ENCODE results near the gene LCN6. TPM values are rescaled to one million over a fixed set of nuclear protein-coding genes. Genes with fewer than 3 reads are reported as not detected.
"Not testable (repeated sequence)": the region's sequence is repeated elsewhere in the genome, so short reads cannot be mapped to it uniquely, and the experiment has no call there.

The LCN6 gene
- total and polyA plus RNA-seq, 2 of the 13 experiments (the other 11 are each of a cell fraction or from before 2014, with no cell fraction given) = not detected

DNA sequence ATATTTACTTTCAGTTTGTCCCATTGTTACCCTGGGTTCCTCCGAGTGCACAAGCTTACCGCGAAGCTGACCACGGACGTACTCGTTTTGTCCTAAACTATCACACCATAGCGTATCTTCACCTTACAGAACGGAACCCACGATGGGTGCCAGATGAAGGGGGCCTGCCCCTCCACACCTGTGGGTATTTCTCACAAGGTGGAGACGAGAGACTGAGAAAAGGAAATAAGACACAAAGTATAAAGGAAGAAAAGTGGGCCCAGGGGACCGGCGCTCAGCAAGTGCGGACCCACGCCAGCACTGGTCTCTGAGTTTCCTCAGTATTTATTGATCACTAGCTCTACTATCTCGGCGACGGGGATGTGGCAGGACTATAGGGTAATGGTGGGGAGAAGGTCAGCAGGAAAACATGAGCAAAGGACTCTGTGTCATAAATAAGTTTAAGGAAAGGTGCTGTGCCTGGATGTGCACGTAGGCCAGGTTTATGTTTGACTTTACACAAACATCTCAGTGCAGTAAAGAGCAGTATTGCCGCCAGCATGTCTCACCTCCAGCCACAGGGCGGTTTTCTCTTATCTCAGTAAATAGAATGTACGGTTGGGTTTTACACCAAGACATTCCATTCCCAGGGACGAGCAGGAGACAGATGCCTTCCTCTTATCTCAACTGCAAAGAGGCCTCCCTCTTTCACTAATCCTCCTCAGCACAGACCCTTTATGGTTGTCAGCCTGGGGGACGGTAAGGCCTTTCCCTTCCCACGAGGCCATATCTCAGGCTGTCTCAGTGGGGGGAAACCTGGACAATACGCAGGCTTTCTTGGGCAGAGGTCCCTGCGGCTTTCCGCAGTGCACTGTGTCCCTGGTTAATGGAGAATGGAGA is 40.6 kb upstream of the LCN6 start:
- Histone ChIP-seq H3K79me2 (ENCODE audit: insufficient read depth, low read length) (peaks cover 24% of the 10 kb centered on the region), H3K9ac (ENCODE audit: insufficient read depth, low read depth, low read length) (peak overlapping the region; percentile 67), H3K4me2 (ENCODE audit: low read depth, low read length) (peak overlapping the region; percentile 91), H3K27ac (ENCODE audit: extremely low read length, insufficient read depth, low read length) (peak overlapping the region; percentile 91), H3K36me3 (replicated peaks in 1 of 2; ENCODE audit: control insufficient read depth in 1 of 2, insufficient read depth in 2 of 2, low read length in 2 of 2) (0 out of 5 replicates have a peak, but pooled peaks cover 0 to 12% of the 10 kb centered on the region in 2 experiments), H3K4me1 (ENCODE audit: insufficient read depth, low read length) (peaks cover 82% of the 10 kb centered on the region), H3K4me3 (replicated peaks in 1 of 3; ENCODE audit: insufficient read depth in 1 of 3, low read depth in 2 of 3, low read length in 3 of 3) (peak overlapping the region; percentile 57 to 67 (median 65))
- in situ Hi-C loops (cut with HindIII; ENCODE audit: extremely low pct_ligation_motif_present, low pct_unique_long_range_greater_than_20kb); H4K20me1 ChIP-seq (ENCODE audit: insufficient read depth, low read length); ATAC-seq; H3K9me3 ChIP-seq (ENCODE audit: low read length); H2AFZ ChIP-seq (ENCODE audit: low read length); CTCF ChIA-PET (ENCODE audit: low intra/inter-chr PET ratio, low total read pairs); H3K27me3 ChIP-seq (ENCODE audit: control insufficient read depth in 1 of 2, insufficient read depth in 2 of 2, low read length in 2 of 2): not testable (repeated sequence)
- DNase-seq (ENCODE audit: low spot score) (peak; percentile 80), FAIRE-seq (peak; percentile 23)
- POLR2A ChIA-PET = interaction anchor here (0.6 to 1.9 kb wide), 7 partner anchors 11 to 247 kb away, joined by 3 to 9 read pairs (median 4); partner anchors contain the start of gene FBXW5
- intact Hi-C loops (cut with micrococcal nuclease; ENCODE audit: unreplicated experiment) = loop anchor here (5.0 to 10.0 kb wide), 3 partner anchors 58 to 138 kb away; partner anchors contain the start of genes PHPT1 and TRAF2
- WGBS (ENCODE audit: low lambda C conversion rate) = 2% methylated on average over 24 of the region's 27 CpGs
- BruUV-seq (replicated peaks) = TSS peak; percentile 45
- TF ChIP-seq, protein P1, sequence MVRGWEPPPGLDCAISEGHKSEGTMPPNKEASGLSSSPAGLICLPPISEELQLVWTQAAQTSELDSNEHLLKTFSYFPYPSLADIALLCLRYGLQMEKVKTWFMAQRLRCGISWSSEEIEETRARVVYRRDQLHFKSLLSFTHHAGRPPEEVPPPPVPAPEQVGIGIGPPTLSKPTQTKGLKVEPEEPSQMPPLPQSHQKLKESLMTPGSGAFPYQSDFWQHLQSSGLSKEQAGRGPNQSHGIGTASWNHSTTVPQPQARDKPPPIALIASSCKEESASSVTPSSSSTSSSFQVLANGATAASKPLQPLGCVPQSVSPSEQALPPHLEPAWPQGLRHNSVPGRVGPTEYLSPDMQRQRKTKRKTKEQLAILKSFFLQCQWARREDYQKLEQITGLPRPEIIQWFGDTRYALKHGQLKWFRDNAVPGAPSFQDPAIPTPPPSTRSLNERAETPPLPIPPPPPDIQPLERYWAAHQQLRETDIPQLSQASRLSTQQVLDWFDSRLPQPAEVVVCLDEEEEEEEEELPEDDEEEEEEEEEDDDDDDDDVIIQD (CRISPR knock-in tag; IDR thresholded peaks at IDR 0.05; ENCODE audit: low read depth) = peak; percentile 18; the same call in 1 of the 2 replicates
- TF ChIP-seq ZBTB3 (CRISPR knock-in tag; IDR thresholded peaks at IDR 0.05; ENCODE audit: borderline replicate concordance, low read depth) = 0 out of 2 replicates have a peak, but pooled peaks have one; percentile 32
- TF ChIP-seq SIX4 (CRISPR knock-in tag; IDR thresholded peaks at IDR 0.05) = 0 out of 2 replicates have a peak, but pooled peaks have one; percentile 32
- TF ChIP-seq FOXJ3 (CRISPR knock-in tag; IDR thresholded peaks at IDR 0.05; ENCODE audit: borderline replicate concordance) = peak; percentile 80; the same call in 1 of the 2 replicates
- peak; percentile 47; the same call in 1 of the 2 replicates for TF ChIP-seq HDAC1 (CRISPR knock-in tag; IDR thresholded peaks at IDR 0.05)
- TF ChIP-seq, protein P2, sequence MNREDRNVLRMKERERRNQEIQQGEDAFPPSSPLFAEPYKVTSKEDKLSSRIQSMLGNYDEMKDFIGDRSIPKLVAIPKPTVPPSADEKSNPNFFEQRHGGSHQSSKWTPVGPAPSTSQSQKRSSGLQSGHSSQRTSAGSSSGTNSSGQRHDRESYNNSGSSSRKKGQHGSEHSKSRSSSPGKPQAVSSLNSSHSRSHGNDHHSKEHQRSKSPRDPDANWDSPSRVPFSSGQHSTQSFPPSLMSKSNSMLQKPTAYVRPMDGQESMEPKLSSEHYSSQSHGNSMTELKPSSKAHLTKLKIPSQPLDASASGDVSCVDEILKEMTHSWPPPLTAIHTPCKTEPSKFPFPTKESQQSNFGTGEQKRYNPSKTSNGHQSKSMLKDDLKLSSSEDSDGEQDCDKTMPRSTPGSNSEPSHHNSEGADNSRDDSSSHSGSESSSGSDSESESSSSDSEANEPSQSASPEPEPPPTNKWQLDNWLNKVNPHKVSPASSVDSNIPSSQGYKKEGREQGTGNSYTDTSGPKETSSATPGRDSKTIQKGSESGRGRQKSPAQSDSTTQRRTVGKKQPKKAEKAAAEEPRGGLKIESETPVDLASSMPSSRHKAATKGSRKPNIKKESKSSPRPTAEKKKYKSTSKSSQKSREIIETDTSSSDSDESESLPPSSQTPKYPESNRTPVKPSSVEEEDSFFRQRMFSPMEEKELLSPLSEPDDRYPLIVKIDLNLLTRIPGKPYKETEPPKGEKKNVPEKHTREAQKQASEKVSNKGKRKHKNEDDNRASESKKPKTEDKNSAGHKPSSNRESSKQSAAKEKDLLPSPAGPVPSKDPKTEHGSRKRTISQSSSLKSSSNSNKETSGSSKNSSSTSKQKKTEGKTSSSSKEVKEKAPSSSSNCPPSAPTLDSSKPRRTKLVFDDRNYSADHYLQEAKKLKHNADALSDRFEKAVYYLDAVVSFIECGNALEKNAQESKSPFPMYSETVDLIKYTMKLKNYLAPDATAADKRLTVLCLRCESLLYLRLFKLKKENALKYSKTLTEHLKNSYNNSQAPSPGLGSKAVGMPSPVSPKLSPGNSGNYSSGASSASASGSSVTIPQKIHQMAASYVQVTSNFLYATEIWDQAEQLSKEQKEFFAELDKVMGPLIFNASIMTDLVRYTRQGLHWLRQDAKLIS (CRISPR knock-in tag; IDR thresholded peaks at IDR 0.05) = peak; percentile 79; the same call in 1 of the 2 replicates
- TF ChIP-seq, protein P3, sequence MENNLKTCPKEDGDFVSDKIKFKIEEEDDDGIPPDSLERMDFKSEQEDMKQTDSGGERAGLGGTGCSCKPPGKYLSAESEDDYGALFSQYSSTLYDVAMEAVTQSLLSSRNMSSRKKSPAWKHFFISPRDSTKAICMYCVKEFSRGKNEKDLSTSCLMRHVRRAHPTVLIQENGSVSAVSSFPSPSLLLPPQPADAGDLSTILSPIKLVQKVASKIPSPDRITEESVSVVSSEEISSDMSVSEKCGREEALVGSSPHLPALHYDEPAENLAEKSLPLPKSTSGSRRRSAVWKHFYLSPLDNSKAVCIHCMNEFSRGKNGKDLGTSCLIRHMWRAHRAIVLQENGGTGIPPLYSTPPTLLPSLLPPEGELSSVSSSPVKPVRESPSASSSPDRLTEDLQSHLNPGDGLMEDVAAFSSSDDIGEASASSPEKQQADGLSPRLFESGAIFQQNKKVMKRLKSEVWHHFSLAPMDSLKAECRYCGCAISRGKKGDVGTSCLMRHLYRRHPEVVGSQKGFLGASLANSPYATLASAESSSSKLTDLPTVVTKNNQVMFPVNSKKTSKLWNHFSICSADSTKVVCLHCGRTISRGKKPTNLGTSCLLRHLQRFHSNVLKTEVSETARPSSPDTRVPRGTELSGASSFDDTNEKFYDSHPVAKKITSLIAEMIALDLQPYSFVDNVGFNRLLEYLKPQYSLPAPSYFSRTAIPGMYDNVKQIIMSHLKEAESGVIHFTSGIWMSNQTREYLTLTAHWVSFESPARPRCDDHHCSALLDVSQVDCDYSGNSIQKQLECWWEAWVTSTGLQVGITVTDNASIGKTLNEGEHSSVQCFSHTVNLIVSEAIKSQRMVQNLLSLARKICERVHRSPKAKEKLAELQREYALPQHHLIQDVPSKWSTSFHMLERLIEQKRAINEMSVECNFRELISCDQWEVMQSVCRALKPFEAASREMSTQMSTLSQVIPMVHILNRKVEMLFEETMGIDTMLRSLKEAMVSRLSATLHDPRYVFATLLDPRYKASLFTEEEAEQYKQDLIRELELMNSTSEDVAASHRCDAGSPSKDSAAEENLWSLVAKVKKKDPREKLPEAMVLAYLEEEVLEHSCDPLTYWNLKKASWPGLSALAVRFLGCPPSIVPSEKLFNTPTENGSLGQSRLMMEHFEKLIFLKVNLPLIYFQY (CRISPR knock-in tag; IDR thresholded peaks at IDR 0.05; ENCODE audit: borderline replicate concordance) = peak; percentile 67
- peak; percentile 39; the same call in 1 of the 2 replicates for TF ChIP-seq JUND (CRISPR knock-in tag; IDR thresholded peaks at IDR 0.05)
- peak; percentile 77; the same call in 1 of the 2 replicates for TF ChIP-seq ZNF263 (CRISPR knock-in tag; IDR thresholded peaks at IDR 0.05)
- TF ChIP-seq, protein P4, sequence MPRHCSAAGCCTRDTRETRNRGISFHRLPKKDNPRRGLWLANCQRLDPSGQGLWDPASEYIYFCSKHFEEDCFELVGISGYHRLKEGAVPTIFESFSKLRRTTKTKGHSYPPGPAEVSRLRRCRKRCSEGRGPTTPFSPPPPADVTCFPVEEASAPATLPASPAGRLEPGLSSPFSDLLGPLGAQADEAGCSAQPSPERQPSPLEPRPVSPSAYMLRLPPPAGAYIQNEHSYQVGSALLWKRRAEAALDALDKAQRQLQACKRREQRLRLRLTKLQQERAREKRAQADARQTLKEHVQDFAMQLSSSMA (CRISPR knock-in tag; IDR thresholded peaks at IDR 0.05) = peak; percentile 30; the same call in 1 of the 2 replicates
- TF ChIP-seq ZNF441 (CRISPR knock-in tag; IDR thresholded peaks at IDR 0.05; ENCODE audit: borderline replicate concordance) = 0 out of 2 replicates have a peak, but pooled peaks have one; percentile 40
